K562 (cell line): ENCODE measurements around the gene MPRIP. TPM values are rescaled to one million over a fixed set of nuclear protein-coding genes. Genes with fewer than 3 reads are reported as not detected.

Experiments used
- BHLHE40 ChIP-seq: IDR thresholded peaks from 2 replicates; pipeline ENCODE4 v1.6.1; 2011; ENCODE audit warnings: low read length, improper control_type of control experiment
- PRPF4 ChIP-seq: fragments of 200-400 bp; formaldehyde crosslinking; IDR thresholded peaks from one replicate; pipeline ENCODE4 v1.6.1; 2017; ENCODE audit warnings: low read length, low read depth, mild to moderate bottlenecking; ENCODE audit not compliant: insufficient read depth, poor library complexity, severe bottlenecking
- polyA plus RNA-seq, 8 experiments: library from polyadenylated mRNA; depleted of rRNA in 4 of 8; stranded (reverse) in 5 of 8; unstranded in 3 of 8; fragments of >200 nt; fragmentation: Nextera tagmentation in 2 of 8; fragmentation: Illumina TruSeq in 1 of 8; extraction: Ambion mirVana in 2 of 8; extraction: Trizol in 1 of 8; gene quantifications; 2 replicates each; pipeline versions ENCODE4 v1.2.1 to v1.2.3, GENCODE V29; 2011 to 2014; ENCODE audit warnings: inconsistent platforms in 1 of 8, missing spikeins in 1 of 8
- total RNA-seq, 7 experiments: library from RNA; depleted of rRNA in 6 of 7; stranded (reverse); fragments of >200 nt in 6 of 7; fragmentation: Illumina TruSeq in 2 of 7; extraction: Trizol in 2 of 7; gene quantifications; 2 replicates each; pipeline versions ENCODE4 v1.2.1 to v1.2.3, GENCODE V29; 2011 to 2021; ENCODE audit warnings: low replicate concordance in 1 of 7
- TF ChIP-seq, protein P1 (sequence below), 2 experiments: fragments of 450-650 bp in 1 of 2; sonication (generic) in 1 of 2; formaldehyde crosslinking in 1 of 2; IDR thresholded peaks; 2 replicates each; pipeline versions ENCODE4 v1.7.1 to v1.9.0; 2016 to 2022; ENCODE audit warnings: inconsistent platforms in 1 of 2, mild to moderate bottlenecking in 1 of 2, missing genetic modification reagents in 1 of 2

The MPRIP gene
- total and polyA plus RNA-seq, 9 of the 15 experiments (the other 6 are each of a cell fraction or from before 2014, with no cell fraction given), result 10.0 to 72.6 (median 30.1) TPM

DNA sequence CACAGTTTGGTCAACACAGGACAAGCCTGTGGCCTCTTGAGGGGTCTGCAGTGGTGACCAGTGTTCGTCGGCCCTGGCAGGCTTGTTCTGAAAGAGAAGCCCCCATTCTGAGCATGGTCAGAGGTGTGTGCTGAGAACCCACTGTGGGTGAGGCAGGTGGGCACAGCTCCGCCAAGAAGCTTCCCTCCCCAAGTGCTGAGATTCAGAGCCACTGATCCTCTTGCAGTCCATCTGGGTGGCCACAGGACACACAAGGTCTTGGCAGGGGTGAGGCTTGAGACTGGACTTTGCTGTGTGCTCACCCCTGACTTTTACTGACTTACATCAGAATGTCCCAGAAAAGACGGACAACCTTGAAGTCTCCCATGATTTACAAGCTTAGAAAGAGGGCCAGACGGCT is 18.7 kb downstream of the MPRIP start (continued):
- TF ChIP-seq, protein P1, sequence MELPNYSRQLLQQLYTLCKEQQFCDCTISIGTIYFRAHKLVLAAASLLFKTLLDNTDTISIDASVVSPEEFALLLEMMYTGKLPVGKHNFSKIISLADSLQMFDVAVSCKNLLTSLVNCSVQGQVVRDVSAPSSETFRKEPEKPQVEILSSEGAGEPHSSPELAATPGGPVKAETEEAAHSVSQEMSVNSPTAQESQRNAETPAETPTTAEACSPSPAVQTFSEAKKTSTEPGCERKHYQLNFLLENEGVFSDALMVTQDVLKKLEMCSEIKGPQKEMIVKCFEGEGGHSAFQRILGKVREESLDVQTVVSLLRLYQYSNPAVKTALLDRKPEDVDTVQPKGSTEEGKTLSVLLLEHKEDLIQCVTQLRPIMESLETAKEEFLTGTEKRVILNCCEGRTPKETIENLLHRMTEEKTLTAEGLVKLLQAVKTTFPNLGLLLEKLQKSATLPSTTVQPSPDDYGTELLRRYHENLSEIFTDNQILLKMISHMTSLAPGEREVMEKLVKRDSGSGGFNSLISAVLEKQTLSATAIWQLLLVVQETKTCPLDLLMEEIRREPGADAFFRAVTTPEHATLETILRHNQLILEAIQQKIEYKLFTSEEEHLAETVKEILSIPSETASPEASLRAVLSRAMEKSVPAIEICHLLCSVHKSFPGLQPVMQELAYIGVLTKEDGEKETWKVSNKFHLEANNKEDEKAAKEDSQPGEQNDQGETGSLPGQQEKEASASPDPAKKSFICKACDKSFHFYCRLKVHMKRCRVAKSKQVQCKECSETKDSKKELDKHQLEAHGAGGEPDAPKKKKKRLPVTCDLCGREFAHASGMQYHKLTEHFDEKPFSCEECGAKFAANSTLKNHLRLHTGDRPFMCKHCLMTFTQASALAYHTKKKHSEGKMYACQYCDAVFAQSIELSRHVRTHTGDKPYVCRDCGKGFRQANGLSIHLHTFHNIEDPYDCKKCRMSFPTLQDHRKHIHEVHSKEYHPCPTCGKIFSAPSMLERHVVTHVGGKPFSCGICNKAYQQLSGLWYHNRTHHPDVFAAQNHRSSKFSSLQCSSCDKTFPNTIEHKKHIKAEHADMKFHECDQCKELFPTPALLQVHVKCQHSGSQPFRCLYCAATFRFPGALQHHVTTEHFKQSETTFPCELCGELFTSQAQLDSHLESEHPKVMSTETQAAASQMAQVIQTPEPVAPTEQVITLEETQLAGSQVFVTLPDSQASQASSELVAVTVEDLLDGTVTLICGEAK (IDR thresholded peaks at IDR 0.05), result no peak
- TF ChIP-seq, protein P1 (CRISPR knock-in tag; IDR thresholded peaks at IDR 0.05), result no peak
- TF ChIP-seq BHLHE40, result no peak
- no peak for TF ChIP-seq PRPF4
